SKM-1 (cell line): ENCODE measurements around the gene CCDC141.
A peak's percentile ranks its signal among the peaks of the same experiment; 100 is the strongest.

Source experiments
- DNase-seq: peaks from one replicate; lab custom pipeline; 2025; ENCODE audit not compliant: unreplicated experiment; lab: John Stamatoyannopoulos, UW

The CCDC141 gene

GRCh38 chr2:178833382-178833781 lies 216.6 kb downstream of the CCDC141 start:
- DNase-seq, result no peak

- DNase-seq, result no peak
Observed at GRCh38 chr2:178830451-178830850, 219.5 kb downstream of the CCDC141 start.

- DNase-seq, result no peak
Observed at GRCh38 chr2:178829981-178830380, 220.0 kb downstream of the CCDC141 start.

GRCh38 chr2:178829299-178829960 lies 220.5 kb downstream of the CCDC141 start:
- no peak for DNase-seq

GRCh38 chr2:178828486-178828881 lies 221.5 kb downstream of the CCDC141 start:
- no peak for DNase-seq

- DNase-seq, result no peak
Observed at GRCh38 chr2:178827739-178828485, 222.0 kb downstream of the CCDC141 start.

- DNase-seq, result no peak
Observed at GRCh38 chr2:178827111-178827510, 222.8 kb downstream of the CCDC141 start.

- no peak for DNase-seq
Observed at GRCh38 chr2:178825183-178825582, 224.8 kb downstream of the CCDC141 start.

- DNase-seq, result no peak
Observed at GRCh38 chr2:178824181-178824580, 225.8 kb downstream of the CCDC141 start.

- no peak for DNase-seq
Observed at GRCh38 chr2:178819992-178820391, 229.9 kb downstream of the CCDC141 start.

GRCh38 chr2:178819147-178819875 lies 230.6 kb downstream of the CCDC141 start:
- DNase-seq, result no peak

- DNase-seq, result no peak
Observed at GRCh38 chr2:178811901-178812300, 238.0 kb downstream of the CCDC141 start.

- DNase-seq, result no peak
Observed at GRCh38 chr2:178811045-178811444, 238.9 kb downstream of the CCDC141 start.

GRCh38 chr2:178810422-178810821 lies 239.5 kb downstream of the CCDC141 start:
- DNase-seq, result no peak

GRCh38 chr2:178807227-178808008 lies 242.5 kb downstream of the CCDC141 start, which contains the start of gene TTN:
TTN (minus strand) TSS chr2:178807423; CDS start chr2:178804642, 2,781 bp downstream.
- no peak for DNase-seq

- DNase-seq, result no peak
Observed at GRCh38 chr2:178806543-178806942, 243.4 kb downstream of the CCDC141 start.

GRCh38 chr2:178805457-178805856 lies 244.5 kb downstream of the CCDC141 start:
- DNase-seq, result no peak

- DNase-seq, result peak; percentile 28
Observed at GRCh38 chr2:178804791-178805190, 245.1 kb downstream of the CCDC141 start.

- no peak for DNase-seq
Observed at GRCh38 chr2:178800510-178800909, 249.4 kb downstream of the CCDC141 start.

GRCh38 chr2:178799305-178799704 lies 250.6 kb downstream of the CCDC141 start:
- DNase-seq, result no peak

GRCh38 chr2:178796079-178796677 lies 253.8 kb downstream of the CCDC141 start:
- peak; percentile 13 for DNase-seq
